RKO (cell line): ENCODE measurements around the gene KRTAP5-4.
"Not testable (repeated sequence)": the region's sequence is repeated elsewhere in the genome, so short reads cannot be mapped to it uniquely, and the experiment has no call there.

Experiments
- DNase-seq: peaks from one replicate; pipeline ENCODE4 v3.0.0-alpha.2; 2016; ENCODE audit warnings: low spot score

Gene KRTAP5-4, protein sequence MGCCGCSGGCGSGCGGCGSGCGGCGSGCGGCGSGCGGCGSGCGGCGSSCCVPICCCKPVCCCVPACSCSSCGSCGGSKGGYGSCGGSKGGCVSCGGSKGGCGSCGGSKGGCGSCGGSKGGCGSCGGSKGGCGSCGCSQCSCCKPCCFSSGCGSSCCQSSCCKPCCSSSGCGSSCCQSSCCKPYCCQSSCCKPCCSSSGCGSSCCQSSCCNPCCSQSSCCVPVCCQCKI

DNA sequence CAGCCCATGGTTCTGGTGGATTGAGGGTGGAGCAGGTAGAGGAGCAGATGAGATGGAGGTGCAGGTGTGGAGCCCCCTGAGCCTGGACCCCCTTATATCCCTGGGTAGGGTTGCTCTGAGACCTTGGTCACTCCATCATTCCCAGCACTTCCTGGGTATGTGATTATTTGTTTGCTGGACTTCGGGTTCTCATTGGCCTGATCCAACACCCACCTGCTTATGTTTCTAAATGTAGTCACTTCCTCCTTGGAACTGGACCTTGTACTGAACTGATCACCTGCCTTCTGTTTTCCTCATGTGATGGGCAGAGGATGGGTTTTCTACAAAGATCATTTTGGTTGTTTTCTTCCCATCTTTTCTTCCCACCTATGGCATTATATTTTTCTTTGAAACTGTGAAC, at the start of gene KRTAP5-4:
TSS of gene KRTAP5-4 (minus strand) at position 53 of the 400 bp plus-strand sequence. CDS start at position 8, 45 bp downstream.
- no peak for DNase-seq

GRCh38 chr11:1671658-1672057, 49.7 kb upstream of the KRTAP5-4 start:
- no peak for DNase-seq

DNA sequence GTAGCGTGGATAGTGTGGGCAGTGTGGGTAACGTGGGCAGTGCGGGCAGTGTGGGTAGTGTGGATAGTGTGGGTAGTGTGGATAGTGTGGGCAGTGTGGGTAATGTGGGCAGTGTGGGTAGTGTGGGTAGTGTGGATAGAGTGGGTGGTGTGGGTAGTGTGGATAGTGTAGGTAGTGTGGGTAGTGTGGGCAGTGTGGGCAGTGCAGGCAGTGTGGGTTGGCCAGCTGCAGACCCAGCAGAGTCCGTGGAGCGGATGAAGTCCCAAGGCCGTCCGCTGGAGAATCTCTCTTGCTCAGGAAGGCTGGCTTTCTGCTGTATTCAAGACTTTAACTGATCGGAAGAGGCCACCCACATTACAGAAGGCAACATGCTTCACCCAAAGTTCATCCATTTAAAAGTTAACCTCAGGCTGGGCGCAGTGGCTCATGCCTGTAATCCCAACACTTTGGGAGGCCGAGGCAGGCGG, 49.0 kb upstream of the KRTAP5-4 start:
- no peak for DNase-seq

DNA sequence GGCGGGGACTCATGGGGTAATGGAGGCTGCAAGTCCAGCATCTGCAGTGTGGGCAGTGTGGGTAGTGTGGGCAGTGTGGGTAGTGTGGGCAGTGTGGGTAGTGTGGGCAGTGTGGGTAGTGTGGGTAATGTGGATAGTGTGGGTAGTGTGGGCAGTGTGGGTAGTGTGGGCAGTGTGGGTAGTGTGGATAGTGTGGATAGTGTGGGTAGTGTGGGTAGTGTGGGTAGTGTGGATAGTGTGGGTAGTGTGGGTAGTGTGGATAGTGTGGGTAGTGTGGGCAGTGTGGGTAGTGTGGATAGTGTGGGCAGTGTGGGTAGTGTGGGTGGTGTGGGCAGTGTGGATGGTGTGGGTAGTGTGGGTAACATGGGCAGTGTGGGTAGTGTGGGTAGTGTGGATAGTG, 48.5 kb upstream of the KRTAP5-4 start:
- not testable (repeated sequence) for DNase-seq

- DNase-seq: no peak
Measured at GRCh38 chr11:1669546-1670218, 47.7 kb upstream of the KRTAP5-4 start.

- DNase-seq: no peak
Measured at GRCh38 chr11:1668911-1669473, 47.1 kb upstream of the KRTAP5-4 start.

DNA sequence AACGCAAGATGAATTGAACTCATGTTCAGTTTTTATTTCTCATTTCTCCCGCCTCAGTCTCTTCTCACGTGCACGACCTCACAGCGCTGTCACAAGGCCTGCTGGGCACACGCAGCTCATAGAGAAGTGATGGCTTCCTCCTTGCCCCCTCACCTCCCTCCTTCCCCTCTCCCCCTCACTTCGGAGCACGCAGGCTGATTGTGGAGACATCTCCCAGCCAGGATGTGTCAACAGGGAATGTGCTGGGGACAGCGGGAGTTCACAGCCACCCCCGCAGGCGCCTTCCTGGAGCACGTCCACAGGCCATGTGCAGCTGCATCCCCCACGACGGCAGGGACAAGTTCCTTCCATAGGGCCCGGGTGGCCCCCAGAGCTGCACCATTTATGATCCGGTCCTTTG, 46.0 kb upstream of the KRTAP5-4 start:
- no peak for DNase-seq

- DNase-seq: no peak
Measured at GRCh38 chr11:1667121-1667850, 45.3 kb upstream of the KRTAP5-4 start.

DNA sequence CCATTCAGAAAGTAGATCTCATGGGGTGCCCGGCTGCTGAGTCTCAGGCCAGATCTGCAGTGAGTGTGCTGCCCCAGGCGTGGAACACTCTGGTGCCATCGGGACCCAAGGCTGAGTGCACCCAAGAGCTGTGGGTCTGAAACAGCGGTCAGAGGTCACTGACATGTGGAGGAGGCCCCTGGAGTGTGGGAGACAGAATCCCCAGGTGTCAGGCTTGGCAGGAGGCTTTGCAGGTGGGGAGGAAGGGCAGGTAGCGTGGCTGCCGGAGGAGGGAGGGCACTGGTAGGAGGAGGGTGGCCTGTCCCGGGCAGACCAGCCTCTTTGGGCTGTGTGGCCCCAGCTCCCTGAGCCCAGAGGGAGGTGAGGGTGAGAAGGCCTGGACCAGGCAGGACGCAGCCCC, 43.4 kb upstream of the KRTAP5-4 start:
- no peak for DNase-seq

DNA sequence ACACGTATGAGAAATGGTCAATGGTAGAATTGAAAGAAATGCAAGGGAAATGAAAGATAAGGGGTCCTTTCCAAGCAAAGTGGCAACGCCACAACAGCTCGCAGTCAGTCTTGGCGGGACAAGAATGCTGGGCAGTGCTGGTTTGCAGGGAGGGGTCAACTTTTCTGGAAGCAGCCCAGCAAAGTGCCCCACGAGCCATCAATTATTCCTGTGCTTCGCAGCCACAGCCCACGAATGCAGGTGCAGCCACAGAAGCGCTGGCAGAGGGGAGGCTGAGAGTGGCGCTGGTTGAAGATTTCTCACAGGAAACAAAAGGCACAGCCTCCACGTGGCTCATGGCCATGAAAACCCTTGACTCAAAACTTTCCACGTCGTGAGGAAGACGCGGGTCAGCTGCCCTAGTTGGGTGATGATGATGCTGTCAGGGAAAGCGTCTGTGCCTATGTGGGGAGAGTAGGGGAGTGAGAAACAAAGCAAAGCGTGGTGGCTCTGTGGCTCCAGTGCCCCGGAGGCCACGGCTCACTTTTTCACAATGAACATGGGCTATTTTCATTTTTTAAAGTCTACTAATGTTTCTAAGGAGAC, 40.9 kb upstream of the KRTAP5-4 start:
- not testable (repeated sequence) for DNase-seq

GRCh38 chr11:1661454-1662269, 39.7 kb upstream of the KRTAP5-4 start:
- not testable (repeated sequence) for DNase-seq

- DNase-seq: no peak
Measured at GRCh38 chr11:1660111-1660867, 38.4 kb upstream of the KRTAP5-4 start.

- DNase-seq: no peak
Measured at GRCh38 chr11:1659506-1659905, 37.6 kb upstream of the KRTAP5-4 start.

DNA sequence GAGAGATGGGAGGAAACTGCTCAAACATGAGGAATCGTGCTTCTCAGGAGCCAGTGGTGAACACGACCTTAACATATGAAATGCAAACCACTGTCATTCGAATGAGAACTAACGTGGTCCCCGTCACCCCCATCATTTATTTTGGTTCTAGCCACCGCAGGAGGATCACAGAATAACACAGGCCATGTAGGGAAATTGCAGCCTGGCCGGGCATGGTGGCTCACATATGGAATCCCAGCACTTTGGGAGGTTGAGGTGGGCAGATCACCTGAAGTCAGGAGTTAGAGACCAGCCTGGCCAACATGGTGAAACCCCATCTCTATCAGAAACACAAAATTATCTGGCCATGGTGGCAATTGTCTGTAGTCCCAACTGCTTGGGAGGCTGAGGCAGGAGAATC, 34.7 kb upstream of the KRTAP5-4 start:
- DNase-seq: no peak

DNA sequence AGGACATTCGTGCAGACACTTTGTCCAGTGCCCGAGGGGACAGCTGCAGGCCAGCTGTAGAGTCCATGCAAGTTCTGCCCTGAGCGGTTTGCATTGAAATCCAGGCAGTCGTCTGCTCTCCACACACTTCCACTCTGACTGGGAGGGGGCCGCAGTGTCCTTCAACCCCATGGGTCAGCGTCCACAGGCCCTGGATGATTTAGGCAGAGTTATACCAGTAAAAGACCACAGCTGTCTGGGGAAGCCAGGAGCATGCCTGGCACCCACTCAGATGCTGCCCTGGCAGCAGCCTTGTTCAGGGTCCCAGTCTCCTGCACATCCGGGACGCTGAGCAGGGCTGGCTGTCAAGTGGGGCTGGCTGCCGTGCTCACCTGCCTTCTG, 34.1 kb upstream of the KRTAP5-4 start:
- DNase-seq: no peak

DNA sequence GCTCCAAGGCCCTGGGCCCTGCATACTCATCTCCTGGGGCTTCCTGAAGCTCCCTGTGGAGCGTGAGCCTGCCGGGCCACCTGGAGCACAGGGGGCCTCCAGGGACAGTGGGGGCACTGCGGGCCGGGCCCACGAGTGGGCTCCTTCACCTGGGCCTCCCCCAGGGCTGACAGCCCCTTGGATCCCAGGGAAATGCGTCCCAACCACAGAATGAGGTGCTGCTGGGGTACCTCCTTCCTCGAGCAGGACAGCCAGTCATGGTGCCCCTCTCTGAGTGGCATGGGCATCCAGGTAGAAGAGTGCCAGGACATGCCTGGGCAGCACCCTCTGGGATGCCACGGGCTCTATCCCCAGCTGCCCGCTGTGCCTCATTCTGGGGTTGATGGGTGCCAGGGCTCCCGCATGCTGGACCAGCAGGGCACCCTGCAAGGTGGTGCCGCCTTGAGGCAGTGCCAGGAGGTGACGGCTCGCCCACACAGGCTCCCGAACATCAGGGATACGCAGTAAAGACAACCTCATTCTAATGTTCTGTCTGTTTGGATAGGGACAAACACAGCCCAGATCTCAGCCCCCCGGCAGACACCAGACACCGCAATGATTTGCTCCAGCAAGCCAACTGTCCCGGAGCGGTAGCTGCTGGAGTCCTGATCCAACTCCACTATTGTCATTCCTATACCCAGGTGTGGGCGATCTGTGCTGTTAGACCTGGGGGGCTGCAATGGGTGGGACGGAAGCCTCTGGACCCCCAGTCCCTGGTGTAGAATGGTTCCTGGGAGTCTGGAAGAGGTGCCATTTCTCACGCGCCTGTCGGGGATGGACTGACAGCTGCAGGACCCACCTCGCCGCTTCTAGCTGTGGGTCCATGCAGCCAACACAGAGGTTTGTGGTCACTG, 33.5 kb upstream of the KRTAP5-4 start:
- no peak for DNase-seq

DNA sequence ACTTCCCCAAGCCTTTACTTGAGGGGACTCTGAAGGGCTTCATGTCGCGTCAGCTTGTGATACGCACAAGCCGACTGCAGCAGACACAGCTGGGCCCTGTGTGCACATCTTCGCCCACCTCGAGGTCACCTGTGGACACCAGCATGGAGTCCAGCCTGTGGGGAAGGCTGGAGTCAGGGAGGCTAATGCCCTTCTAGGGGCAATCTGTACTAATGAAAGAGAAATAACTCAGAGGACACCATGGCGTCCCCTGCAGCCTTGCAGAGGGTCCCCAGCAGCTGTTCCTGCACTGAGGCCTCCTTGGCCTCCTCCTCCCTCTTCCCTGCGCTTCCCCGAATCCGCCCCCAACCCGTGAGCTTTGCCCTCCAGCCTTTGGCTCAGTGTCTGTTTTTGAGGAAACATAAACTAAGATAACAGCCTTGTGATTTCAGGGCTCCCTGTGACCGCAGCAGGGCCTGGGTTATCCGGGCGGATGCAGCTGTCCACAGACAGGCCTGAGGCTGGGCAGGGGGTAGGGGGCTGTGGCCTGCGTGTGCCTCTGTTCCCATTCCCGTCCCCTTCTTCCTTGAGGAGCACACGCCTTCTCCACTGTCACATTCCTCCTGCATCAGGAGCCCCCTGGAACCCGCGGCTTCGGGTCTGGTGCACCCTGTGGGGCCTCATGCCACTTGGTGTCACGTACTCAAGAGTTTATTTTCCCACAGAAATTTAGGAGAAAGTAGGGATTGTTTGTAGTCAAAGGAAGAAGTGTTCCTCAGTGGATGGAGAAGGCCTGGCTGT, 32.6 kb upstream of the KRTAP5-4 start:
- DNase-seq: no peak

- DNase-seq: no peak
Measured at GRCh38 chr11:1653541-1654387, 31.8 kb upstream of the KRTAP5-4 start.
